Measurements from ENCODE around the gene RGMA.

DNA sequence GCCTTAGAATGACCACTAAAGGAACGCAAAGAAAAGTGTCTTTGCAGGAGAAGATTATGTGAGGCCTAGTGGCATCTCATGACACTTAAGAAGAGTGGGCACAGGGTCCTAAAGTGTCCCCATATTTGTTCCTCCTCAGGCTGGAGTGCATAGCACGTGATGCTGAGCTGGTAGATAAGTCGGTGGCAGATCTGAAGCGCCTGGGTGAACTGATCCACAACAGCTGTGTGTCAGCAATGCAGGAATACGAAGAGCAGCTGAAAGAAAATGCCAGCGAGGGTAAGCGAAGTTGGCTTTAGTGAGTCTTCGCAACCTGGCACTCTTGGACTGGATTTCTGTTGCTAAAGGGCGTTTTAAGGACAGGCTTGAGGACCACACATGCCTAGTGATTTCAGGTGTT, 96.3 kb downstream of the RGMA start:
- TF ChIP-seq, protein P1, sequence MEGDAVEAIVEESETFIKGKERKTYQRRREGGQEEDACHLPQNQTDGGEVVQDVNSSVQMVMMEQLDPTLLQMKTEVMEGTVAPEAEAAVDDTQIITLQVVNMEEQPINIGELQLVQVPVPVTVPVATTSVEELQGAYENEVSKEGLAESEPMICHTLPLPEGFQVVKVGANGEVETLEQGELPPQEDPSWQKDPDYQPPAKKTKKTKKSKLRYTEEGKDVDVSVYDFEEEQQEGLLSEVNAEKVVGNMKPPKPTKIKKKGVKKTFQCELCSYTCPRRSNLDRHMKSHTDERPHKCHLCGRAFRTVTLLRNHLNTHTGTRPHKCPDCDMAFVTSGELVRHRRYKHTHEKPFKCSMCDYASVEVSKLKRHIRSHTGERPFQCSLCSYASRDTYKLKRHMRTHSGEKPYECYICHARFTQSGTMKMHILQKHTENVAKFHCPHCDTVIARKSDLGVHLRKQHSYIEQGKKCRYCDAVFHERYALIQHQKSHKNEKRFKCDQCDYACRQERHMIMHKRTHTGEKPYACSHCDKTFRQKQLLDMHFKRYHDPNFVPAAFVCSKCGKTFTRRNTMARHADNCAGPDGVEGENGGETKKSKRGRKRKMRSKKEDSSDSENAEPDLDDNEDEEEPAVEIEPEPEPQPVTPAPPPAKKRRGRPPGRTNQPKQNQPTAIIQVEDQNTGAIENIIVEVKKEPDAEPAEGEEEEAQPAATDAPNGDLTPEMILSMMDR (conservative IDR thresholded peaks at IDR 0.05; ENCODE audit: low read depth, low read length) = no peak
- TF ChIP-seq EZH2 (IDR thresholded peaks at IDR 0.05; ENCODE audit: low read length, unreplicated experiment) (no peak), EZH2phosphoT487 (IDR thresholded peaks at IDR 0.05; ENCODE audit: borderline replicate concordance, low read length) (no peak)

Data from PC-3 (cell line).